WERI-Rb-1 (cell line): Measurements from ENCODE around the gene PMP22.

ENCODE experiments used
- DNase-seq: peaks from one replicate; pipeline ENCODE4 v3.0.0-alpha.2; 2020
- H3K27ac ChIP-seq: fragments of 250-450 bp; sonication (Bioruptor Pico); 2 replicates; pipeline ENCODE4 v1.5.1; 2020; ENCODE audit warnings: mild to moderate bottlenecking, moderate library complexity
- H3K27me3 ChIP-seq: fragments of 250-450 bp; sonication (Bioruptor Pico); 2 replicates; pipeline ENCODE4 v1.5.1; 2021; ENCODE audit warnings: mild to moderate bottlenecking, low read depth, moderate library complexity; ENCODE audit not compliant: insufficient read depth, severe bottlenecking
- H3K36me3 ChIP-seq: fragments of 250-450 bp; sonication (Bioruptor Pico); 2 replicates; pipeline ENCODE4 v1.5.1; 2020; ENCODE audit warnings: mild to moderate bottlenecking, moderate library complexity
- H3K4me3 ChIP-seq: 2 replicates; pipeline ENCODE4 v1.5.1; 2011; ENCODE audit warnings: low read depth, mild to moderate bottlenecking, control low read depth, low read length
- H3K9me3 ChIP-seq: fragments of 250-450 bp; sonication (Bioruptor Pico); 2 replicates; pipeline ENCODE4 v1.5.1; 2021; ENCODE audit warnings: mild to moderate bottlenecking, moderate library complexity; ENCODE audit not compliant: severe bottlenecking
- TF ChIP-seq, protein P1 (sequence below): IDR thresholded peaks from 2 replicates; pipeline ENCODE4 v1.5.1; 2011; ENCODE audit warnings: low read depth, mild to moderate bottlenecking, control low read depth, inconsistent platforms, low read length

PMP22 gene

GRCh38 chr17:15262291-15263205, 2.6 kb downstream of the PMP22 start:
- H3K4me3 ChIP-seq = peak overlapping the region; percentile 42
- no peaks in the 10 kb centered on the region for H3K9me3 ChIP-seq
- H3K27ac ChIP-seq = no peak overlapping the region
- TF ChIP-seq, protein P1, sequence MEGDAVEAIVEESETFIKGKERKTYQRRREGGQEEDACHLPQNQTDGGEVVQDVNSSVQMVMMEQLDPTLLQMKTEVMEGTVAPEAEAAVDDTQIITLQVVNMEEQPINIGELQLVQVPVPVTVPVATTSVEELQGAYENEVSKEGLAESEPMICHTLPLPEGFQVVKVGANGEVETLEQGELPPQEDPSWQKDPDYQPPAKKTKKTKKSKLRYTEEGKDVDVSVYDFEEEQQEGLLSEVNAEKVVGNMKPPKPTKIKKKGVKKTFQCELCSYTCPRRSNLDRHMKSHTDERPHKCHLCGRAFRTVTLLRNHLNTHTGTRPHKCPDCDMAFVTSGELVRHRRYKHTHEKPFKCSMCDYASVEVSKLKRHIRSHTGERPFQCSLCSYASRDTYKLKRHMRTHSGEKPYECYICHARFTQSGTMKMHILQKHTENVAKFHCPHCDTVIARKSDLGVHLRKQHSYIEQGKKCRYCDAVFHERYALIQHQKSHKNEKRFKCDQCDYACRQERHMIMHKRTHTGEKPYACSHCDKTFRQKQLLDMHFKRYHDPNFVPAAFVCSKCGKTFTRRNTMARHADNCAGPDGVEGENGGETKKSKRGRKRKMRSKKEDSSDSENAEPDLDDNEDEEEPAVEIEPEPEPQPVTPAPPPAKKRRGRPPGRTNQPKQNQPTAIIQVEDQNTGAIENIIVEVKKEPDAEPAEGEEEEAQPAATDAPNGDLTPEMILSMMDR = no peak
- DNase-seq = peak; percentile 44
- peaks cover 55% of the 10 kb centered on the region for H3K27me3 ChIP-seq
- H3K36me3 ChIP-seq = no peaks in the 10 kb centered on the region

DNA sequence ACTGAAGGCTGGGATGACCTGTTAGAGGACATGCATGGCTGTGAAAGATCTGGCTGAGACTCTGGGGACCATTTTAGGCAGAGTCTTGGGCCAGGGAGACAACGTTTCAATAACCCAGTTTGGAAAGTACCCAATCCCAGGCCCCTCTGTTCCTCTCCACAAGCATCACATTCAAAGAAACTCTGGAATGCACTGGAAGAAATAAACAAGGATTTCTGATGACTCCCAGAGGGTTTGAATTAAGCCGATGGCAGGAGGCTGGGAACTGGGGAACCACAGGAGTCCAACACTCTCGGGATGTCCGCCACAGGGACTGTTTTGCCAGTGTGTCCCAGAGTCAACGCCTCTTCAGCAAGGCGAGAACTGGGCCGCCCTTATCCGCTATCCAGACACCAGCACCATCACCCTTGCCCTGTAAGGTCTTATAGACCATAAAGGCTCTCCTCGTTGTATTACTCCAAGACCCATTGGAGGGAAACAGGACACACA, 3.3 kb downstream of the PMP22 start:
- Histone ChIP-seq H3K36me3 (no peaks in the 10 kb centered on the region), H3K27ac (no peak overlapping the region), H3K4me3 (peak overlapping the region; percentile 42), H3K27me3 (peaks cover 51% of the 10 kb centered on the region), H3K9me3 (no peaks in the 10 kb centered on the region)
- no peak for DNase-seq
- TF ChIP-seq, protein P1 = no peak

DNA sequence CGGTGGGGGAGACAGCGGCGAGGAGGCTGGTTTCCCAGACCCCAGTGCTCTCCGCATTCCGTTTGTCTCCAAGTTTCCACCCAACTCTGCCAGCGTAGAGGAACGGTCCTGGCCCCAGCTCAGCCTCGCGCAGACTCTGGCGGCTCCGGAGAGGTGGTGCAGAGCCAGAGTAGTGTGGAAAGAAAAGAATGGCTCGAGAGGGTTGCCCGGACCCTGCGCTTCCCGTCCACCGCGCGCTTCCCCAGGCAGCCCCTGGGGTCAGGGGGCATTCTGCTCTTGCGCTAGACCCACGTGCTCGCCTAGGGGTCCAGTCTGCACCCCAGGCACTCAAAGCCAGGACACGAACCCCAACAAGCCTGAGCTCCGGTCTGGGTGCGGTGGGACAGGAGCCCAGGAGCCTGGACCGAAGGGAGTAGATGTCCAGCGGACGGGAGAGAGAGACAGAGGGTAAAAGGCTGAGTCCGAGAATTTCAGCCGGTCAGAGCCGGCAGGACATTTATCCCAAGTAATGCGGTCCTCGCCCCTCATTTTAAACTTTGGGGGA, 3.8 kb downstream of the PMP22 start:
- no peaks in the 10 kb centered on the region for H3K9me3 ChIP-seq
- H3K27ac ChIP-seq = no peak overlapping the region
- no peaks in the 10 kb centered on the region for H3K36me3 ChIP-seq
- TF ChIP-seq, protein P1 = no peak
- H3K27me3 ChIP-seq = peaks cover 46% of the 10 kb centered on the region
- DNase-seq = peak; percentile 33
- peak overlapping the region; percentile 42 for H3K4me3 ChIP-seq

- DNase-seq = peak; percentile 74
- H3K36me3 ChIP-seq = no peaks in the 10 kb centered on the region
- H3K27ac ChIP-seq = no peak overlapping the region
- TF ChIP-seq, protein P1 = peak; percentile 79
- peak overlapping the region; percentile 74 for H3K4me3 ChIP-seq
- peaks cover 39% of the 10 kb centered on the region for H3K27me3 ChIP-seq
- H3K9me3 ChIP-seq = no peaks in the 10 kb centered on the region
Observed at GRCh38 chr17:15260376-15261257, 4.5 kb downstream of the PMP22 start.

DNA sequence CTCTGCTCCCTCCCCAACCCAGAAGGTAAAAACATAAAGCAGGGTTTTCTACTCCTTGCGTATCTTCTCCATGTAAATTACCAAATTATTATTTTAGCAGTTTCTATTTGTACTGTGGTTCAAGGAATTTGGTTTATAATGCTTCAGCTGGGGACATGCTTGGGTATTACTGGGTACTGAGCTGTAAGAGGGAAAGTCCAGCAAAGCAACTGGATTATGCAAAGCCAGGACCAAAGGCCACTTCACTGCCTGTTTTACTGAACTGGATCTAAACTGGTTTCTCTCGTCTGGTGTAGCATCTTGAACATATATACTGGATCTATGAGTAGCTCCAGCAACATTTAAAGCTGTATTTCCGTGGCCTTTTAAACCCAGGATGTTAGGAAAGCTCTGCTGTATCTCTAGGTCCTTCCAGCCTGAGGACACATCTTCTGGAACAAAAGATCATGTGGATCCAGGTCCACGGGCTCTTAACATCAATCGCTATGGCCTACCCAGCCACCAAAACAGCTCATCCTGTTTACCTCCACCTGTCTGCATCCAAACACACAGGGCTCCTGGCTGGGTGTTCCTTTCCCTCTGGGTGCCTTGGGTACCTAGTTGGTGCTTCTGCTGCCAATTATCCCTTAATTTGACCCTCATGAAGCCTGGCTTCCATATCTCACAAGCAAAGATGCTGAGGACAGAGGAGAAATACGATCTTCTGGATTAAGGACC, 7.2 kb downstream of the PMP22 start:
- Histone ChIP-seq H3K36me3 (no peaks in the 10 kb centered on the region), H3K27ac (no peak overlapping the region), H3K9me3 (no peaks in the 10 kb centered on the region), H3K27me3 (peaks cover 21% of the 10 kb centered on the region), H3K4me3 (no peak overlapping the region)
- TF ChIP-seq, protein P1 = no peak
- no peak for DNase-seq
